GM12801 (cell line): Measurements from ENCODE around the gene RBM20.

ENCODE experiments used
- TF ChIP-seq, protein P1 (sequence below): IDR thresholded peaks from one replicate; pipeline ENCODE4 v1.5.1; 2011; ENCODE audit warnings: control low read depth; ENCODE audit not compliant: insufficient read length; ENCODE audit errors: extremely low read depth

The RBM20 gene

DNA sequence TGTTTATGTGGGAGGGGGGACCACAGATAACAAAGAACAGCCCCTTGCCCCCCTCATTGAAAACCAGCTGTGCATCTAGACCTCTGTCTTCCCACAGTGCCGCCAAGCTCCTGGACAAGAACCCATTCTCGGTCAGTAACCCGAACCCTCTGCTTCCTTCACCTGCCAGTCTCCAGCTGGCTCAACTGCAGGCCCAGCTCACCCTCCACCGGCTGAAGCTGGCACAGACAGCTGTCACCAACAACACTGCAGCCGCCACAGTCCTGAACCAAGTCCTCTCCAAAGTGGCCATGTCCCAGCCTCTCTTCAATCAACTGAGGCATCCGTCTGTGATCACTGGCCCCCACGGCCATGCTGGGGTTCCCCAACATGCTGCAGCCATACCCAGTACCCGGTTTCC lies 136.6 kb downstream of the RBM20 start:
- TF ChIP-seq, protein P1, sequence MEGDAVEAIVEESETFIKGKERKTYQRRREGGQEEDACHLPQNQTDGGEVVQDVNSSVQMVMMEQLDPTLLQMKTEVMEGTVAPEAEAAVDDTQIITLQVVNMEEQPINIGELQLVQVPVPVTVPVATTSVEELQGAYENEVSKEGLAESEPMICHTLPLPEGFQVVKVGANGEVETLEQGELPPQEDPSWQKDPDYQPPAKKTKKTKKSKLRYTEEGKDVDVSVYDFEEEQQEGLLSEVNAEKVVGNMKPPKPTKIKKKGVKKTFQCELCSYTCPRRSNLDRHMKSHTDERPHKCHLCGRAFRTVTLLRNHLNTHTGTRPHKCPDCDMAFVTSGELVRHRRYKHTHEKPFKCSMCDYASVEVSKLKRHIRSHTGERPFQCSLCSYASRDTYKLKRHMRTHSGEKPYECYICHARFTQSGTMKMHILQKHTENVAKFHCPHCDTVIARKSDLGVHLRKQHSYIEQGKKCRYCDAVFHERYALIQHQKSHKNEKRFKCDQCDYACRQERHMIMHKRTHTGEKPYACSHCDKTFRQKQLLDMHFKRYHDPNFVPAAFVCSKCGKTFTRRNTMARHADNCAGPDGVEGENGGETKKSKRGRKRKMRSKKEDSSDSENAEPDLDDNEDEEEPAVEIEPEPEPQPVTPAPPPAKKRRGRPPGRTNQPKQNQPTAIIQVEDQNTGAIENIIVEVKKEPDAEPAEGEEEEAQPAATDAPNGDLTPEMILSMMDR, result no peak

DNA sequence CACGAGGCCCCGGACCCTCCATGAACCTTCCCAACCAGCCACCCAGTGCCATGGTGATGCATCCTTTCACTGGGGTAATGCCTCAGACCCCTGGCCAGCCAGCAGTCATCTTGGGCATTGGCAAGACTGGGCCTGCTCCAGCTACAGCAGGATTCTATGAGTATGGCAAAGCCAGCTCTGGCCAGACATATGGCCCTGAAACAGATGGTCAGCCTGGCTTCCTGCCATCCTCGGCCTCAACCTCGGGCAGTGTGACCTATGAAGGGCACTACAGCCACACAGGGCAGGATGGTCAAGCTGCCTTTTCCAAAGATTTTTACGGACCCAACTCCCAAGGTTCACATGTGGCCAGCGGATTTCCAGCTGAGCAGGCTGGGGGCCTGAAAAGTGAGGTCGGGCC lies 137.0 kb downstream of the RBM20 start:
- TF ChIP-seq, protein P1, result no peak

DNA sequence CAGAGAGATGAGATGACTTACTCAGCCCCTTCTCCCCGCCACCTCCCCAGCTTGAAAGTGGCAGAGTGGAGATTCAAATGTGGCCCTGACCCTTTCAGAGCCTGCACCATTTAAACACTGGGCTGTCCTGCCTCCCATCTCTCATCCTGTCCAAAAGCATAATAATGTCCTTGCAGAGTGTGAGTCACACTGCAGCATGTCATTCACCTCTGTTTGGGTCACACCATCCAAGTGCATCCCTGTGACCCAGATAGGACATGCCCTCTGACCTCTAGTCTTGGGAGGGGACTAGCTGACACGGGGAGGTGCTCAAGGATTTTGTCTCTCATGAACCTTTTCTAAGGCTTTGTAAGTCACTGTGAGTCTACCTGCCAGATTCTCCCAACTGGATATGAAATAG lies 138.5 kb downstream of the RBM20 start:
- TF ChIP-seq, protein P1, result no peak

DNA sequence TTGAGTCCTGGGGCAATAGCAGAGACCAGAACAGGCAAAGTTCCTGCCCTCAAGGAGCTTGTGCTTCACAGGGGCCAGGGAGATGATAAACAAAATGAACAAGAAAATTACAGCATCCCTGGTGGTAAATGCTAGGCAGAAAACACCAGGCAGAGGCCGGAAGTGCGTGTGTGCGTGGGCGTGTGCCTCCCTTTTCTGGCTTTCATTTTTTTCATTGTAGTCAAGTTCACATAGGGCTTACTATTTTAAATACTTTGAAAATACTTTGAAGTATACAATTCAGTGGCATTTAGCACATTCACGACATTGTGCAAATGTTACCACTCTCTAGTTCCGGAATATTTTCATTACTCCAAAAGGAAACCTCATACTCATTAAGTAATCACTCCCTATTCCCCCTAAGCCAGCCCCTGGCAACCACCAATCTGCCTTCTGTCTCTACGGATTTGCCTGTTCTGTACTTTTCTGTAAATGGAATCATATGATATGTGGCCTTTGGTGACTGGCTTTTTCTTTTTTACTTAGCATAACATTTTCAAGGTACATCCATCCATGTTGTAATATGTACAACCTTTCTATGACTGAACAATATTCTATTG lies 139.5 kb downstream of the RBM20 start:
- TF ChIP-seq, protein P1, result no peak

DNA sequence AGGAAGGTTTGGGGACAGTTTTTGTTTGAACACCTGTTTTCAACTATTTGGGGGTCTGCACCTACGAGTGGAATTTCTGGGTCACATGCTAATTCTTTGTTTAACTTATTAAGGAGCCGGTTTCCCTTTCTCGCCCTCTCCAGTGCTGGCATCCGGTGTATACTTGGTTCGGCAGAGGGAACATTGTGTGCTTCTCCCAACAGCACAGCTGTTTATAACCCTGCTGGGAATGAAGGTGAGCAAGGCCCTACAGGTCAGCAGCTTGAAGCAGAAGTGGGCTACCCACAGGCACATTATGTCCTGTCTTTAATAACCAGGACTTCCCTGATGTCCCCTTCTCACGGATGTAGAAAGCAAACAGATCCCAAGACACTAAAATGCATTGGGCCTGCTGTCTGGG lies 140.1 kb downstream of the RBM20 start:
- TF ChIP-seq, protein P1, result no peak

DNA sequence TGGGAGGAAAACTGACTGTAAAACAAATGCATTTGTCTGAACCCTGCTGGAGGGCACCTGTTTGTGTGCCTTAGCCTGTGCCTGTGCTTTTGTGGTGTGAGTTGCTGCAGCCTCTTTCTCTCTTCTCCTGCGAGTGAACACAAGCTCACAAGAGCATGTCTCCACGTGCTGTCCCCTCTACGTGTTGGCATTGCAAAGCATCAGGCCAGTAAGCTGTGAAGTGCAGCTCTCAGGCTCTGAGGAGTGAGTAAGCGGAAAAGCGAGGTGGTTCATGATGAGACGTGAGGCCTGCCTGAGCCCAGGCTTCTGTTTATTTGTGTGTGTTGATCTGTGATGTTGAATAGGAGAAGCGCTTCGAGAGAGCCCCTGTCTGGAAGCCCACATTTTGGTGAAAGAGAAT lies 142.0 kb downstream of the RBM20 start:
- TF ChIP-seq, protein P1, result no peak

DNA sequence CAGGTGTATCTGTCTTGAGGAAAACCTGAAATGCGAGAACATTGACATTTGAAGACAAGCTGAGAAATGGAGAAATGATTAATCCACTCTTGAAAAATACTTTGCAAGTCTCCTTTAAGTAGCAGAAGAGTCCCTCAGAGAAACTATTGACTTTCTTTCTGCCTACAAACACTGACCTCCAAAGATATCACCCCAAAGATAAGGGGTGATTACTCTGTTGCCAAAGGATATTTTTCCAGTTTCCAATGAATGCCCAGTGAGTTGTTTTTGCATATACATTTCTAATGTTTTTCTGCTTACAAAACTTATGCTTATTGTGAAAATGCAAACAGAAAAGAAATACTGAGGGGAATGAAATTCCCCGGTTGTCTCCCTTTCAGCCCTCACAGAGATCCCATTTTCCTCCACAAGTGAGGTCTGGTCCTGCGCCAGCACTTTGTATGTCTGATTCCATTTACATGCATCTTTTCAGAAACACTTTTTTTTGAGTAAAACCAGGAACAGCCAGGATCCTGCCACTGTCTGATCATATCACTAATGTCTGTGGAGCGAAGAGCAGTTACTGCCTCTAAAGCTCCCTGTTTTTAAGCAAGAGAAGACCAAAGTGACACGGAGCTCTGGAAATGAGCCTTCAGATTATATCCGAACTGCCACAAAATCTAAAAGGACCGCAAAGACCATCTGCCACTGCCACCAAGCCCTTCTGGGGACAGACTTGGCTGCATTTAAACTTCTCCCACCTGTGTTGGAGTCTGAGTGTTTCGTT lies 144.7 kb downstream of the RBM20 start:
- TF ChIP-seq, protein P1, result no peak
